Activated CD8-positive, alpha-beta T cell treated with anti-CD3 and anti-CD28 coated beads, Interleukin-2, amount 10 ng/mL, durations not matched to agents 7 days and 5 days (primary cell): ENCODE measurements around the gene PTPN13. TPM values are rescaled to one million over a fixed set of nuclear protein-coding genes. Genes with fewer than 3 reads are reported as not detected.

Experiments
- ATAC-seq: fragments of 150-1000 bp; cut with Tn5 transposase; one replicate; pipeline ENCODE4 v1.10.0; 2021; ENCODE audit warnings: moderate library complexity
- CTCF ChIA-PET: fragments of 350-600 bp; sonication (Branson Sonifier 250); formaldehyde crosslinking; loops from one replicate; lab custom pipeline; 2021; ENCODE audit warnings: antibody characterized with exemption; lab: Charles Lee
- POLR2A ChIA-PET: fragments of 350-600 bp; sonication (Branson Sonifier 250); formaldehyde crosslinking; loops from one replicate; lab custom pipeline; 2021; ENCODE audit warnings: antibody characterized with exemption; lab: Charles Lee
- DNase-seq: peaks from one replicate; pipeline ENCODE4 v3.0.0-alpha.2; 2020
- H3K27ac Mint-ChIP-seq: one replicate; pipeline ENCODE4 v1.8.0; 2021; ENCODE audit warnings: mild to moderate bottlenecking, mixed read lengths
- H3K27me3 Mint-ChIP-seq: one replicate; pipeline ENCODE4 v1.8.0; 2021; ENCODE audit warnings: low read depth, mixed read lengths
- H3K36me3 Mint-ChIP-seq: one replicate; pipeline ENCODE4 v1.8.0; 2021; ENCODE audit warnings: low read depth, mixed read lengths
- H3K4me1 Mint-ChIP-seq: one replicate; pipeline ENCODE4 v1.8.0; 2021; ENCODE audit warnings: low read depth, mixed read lengths
- H3K4me3 Mint-ChIP-seq: one replicate; pipeline ENCODE4 v1.8.0; 2021; ENCODE audit warnings: mild to moderate bottlenecking, mixed read lengths
- H3K9me3 Mint-ChIP-seq: one replicate; pipeline ENCODE4 v1.8.0; 2022; ENCODE audit warnings: mixed read lengths; ENCODE audit not compliant: insufficient read depth
- total RNA-seq, 2 experiments: library from RNA; stranded (reverse); gene quantifications; one replicate each; pipeline ENCODE4 v1.2.3, GENCODE V29; 2021

The PTPN13 gene
- total RNA-seq, 2 experiments from 2014 or later: 0.08 to 0.16 TPM

DNA sequence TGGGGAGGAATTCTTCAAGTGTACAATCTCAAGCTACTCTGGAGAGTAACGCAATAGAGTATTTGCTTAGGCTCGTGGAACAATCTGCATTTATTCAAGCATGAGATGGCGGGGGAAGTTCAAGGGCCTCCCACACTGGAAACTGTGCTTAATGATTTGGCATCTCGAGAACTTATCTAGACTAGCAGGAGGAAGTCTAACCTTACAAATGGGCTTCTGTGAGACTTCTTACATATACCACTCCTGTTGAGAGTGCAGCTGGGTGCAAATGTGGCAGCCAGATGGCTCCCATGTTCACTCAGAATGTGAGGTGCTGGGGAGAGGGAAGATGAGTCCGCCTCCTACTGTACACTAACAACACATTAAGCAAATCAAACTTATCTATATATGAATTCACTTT is 29.3 kb upstream of the PTPN13 start:
- ChIA-PET CTCF (no interaction called here), POLR2A (no interaction called here)
- DNase-seq (no peak), ATAC-seq (no peak)
- Mint-ChIP-seq H3K9me3 (no peaks in the 10 kb centered on the region), H3K4me1 (no peaks in the 10 kb centered on the region), H3K36me3 (no peaks in the 10 kb centered on the region), H3K27me3 (no peaks in the 10 kb centered on the region), H3K27ac (no peak overlapping the region), H3K4me3 (no peak overlapping the region)

GRCh38 chr4:86565651-86566050 is 28.5 kb upstream of the PTPN13 start:
- Mint-ChIP-seq H3K4me1 (no peaks in the 10 kb centered on the region), H3K27ac (no peak overlapping the region), H3K36me3 (no peaks in the 10 kb centered on the region), H3K9me3 (no peaks in the 10 kb centered on the region), H3K27me3 (no peaks in the 10 kb centered on the region), H3K4me3 (no peak overlapping the region)
- ChIA-PET CTCF (no interaction called here), POLR2A (no interaction called here)
- DNase-seq (no peak), ATAC-seq (no peak)

DNA sequence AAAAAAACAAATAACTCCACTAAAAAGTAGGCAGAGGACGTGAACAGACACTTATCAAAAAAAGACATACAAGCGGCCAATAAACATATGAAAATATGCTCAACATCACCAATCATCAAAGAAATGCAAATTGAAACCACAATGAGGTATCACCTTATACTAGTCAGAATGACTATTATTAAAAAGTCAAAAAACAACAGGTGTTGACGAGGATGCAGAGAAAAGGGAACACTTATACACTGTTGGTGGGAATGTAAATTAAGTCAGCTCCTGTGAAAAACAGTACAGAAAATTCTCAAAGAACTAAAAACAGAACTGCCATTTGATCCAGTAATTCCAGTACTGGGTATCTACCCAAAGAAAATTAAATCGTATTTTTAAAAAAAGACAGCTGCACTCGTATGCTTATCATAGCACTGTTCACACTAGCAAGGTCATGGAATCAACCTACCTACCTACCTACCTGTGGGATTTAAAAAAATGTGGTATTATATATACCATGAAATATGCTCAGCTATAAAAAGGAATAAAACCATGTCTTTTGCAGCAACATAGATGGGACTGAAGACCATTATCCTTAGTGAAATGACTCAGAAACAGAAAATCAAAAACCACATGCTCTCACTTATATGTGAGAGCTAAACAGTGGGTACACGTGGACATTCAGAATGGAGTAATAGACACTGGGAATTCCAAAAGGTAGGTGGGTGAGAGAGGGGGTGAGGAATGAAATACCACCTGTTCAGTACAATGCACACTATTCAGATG is 24.8 kb upstream of the PTPN13 start:
- no peaks in the 10 kb centered on the region for H3K4me1 Mint-ChIP-seq
- no peak for ATAC-seq
- no peaks in the 10 kb centered on the region for H3K36me3 Mint-ChIP-seq
- CTCF ChIA-PET: no interaction called here
- POLR2A ChIA-PET: no interaction called here
- H3K27ac Mint-ChIP-seq: no peak overlapping the region
- H3K9me3 Mint-ChIP-seq: no peaks in the 10 kb centered on the region
- no peaks in the 10 kb centered on the region for H3K27me3 Mint-ChIP-seq
- no peak for DNase-seq
- no peak overlapping the region for H3K4me3 Mint-ChIP-seq

- CTCF ChIA-PET: no interaction called here
- Mint-ChIP-seq H3K9me3 (no peaks in the 10 kb centered on the region), H3K27me3 (peaks cover 3% of the 10 kb centered on the region), H3K36me3 (no peaks in the 10 kb centered on the region), H3K27ac (no peak overlapping the region), H3K4me1 (no peaks in the 10 kb centered on the region), H3K4me3 (no peak overlapping the region)
- DNase-seq (no peak), ATAC-seq (no peak)
- POLR2A ChIA-PET: no interaction called here
Observed at GRCh38 chr4:86579941-86580340, 14.2 kb upstream of the PTPN13 start.

DNA sequence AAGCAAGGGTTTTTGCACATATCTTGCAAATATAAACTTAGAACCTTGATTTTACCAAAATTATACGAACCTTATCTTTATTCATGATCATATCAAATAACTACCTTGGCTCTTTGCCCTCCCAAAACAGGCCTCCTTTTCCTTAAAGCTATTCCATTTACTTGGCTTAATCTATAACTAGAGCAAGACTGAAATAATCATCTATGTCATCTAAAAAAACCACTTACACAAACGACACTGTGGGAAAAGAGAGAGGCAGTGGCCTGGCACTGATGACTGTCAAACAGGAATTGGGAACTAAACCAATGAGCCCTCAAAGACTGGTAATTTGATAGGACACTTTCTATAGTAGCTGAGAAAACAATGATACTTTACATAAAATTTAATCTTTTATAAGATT is 11.7 kb upstream of the PTPN13 start:
- no peaks in the 10 kb centered on the region for H3K4me1 Mint-ChIP-seq
- no peak for DNase-seq

GRCh38 chr4:86586160-86586572 is 7.9 kb upstream of the PTPN13 start:
- Mint-ChIP-seq H3K36me3 (no peaks in the 10 kb centered on the region), H3K4me1 (no peaks in the 10 kb centered on the region), H3K27ac (no peak overlapping the region), H3K4me3 (no peak overlapping the region), H3K9me3 (no peaks in the 10 kb centered on the region), H3K27me3 (peaks cover 8% of the 10 kb centered on the region)
- DNase-seq: no peak
- ChIA-PET POLR2A (no interaction called here), CTCF (no interaction called here)
- no peak for ATAC-seq

More for the DNA sequence above, 11.7 kb upstream of the PTPN13 start:
- no peaks in the 10 kb centered on the region for H3K9me3 Mint-ChIP-seq
- POLR2A ChIA-PET: no interaction called here
- no peak for ATAC-seq
- H3K27me3 Mint-ChIP-seq: peaks cover 6% of the 10 kb centered on the region
- H3K27ac Mint-ChIP-seq: no peak overlapping the region
- H3K4me3 Mint-ChIP-seq: no peak overlapping the region
- CTCF ChIA-PET: no interaction called here
- no peaks in the 10 kb centered on the region for H3K36me3 Mint-ChIP-seq

GRCh38 chr4:86586626-86587380 is 7.3 kb upstream of the PTPN13 start:
- no peaks in the 10 kb centered on the region for H3K4me1 Mint-ChIP-seq
- no peak overlapping the region for H3K27ac Mint-ChIP-seq
- CTCF ChIA-PET: no interaction called here
- DNase-seq: no peak
- no peak for ATAC-seq
- no peaks in the 10 kb centered on the region for H3K9me3 Mint-ChIP-seq
- POLR2A ChIA-PET: interaction anchor here (0.6 kb wide), 1 partner anchor 99 kb away, joined by 3 read pairs; no protein-coding TSS in a partner anchor
- H3K27me3 Mint-ChIP-seq: peaks cover 8% of the 10 kb centered on the region
- H3K36me3 Mint-ChIP-seq: no peaks in the 10 kb centered on the region
- H3K4me3 Mint-ChIP-seq: no peak overlapping the region

- DNase-seq: no peak
- POLR2A ChIA-PET: interaction anchor here (0.6 kb wide), 1 partner anchor 100 kb away, joined by 3 read pairs; no protein-coding TSS in a partner anchor
- no peaks in the 10 kb centered on the region for H3K4me1 Mint-ChIP-seq
Observed at GRCh38 chr4:86587381-86588140, 6.6 kb upstream of the PTPN13 start.

DNA sequence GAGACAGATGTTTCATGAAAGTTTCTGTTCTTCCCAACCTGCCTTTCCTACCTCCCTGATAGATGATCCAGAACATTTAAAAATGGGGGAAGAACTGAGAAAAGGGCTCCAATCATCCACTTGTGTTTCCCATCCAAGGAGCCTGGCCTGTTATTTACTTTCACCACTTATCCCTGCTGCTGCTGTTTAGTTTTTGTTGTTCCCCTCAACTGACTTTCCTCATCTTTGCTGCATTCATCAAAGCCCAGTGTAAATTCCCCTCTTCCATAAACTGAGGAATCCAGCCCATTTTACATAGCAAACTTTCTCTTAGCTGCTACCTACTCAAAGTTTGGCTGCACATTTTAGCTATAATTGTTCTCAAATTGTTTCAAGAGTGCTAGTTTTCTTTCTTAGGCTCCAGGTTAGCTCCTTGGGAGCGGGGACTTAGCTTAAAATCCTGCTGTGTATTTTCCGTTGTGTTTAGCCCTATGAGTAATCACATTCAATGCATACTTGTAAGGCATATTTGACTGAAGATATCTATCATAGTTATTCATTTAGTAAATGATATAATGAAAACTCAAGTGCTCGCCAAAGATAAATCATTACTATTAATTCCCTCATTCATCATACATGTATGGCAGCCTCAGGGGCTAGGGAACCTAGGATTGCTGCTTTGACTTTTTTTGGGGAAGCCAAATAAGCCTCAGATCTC is 1.4 kb upstream of the PTPN13 start:
- H3K36me3 Mint-ChIP-seq: no peaks in the 10 kb centered on the region
- ATAC-seq: no peak
- ChIA-PET POLR2A (no interaction called here), CTCF (no interaction called here)
- peaks cover 38% of the 10 kb centered on the region for H3K27me3 Mint-ChIP-seq
- no peaks in the 10 kb centered on the region for H3K9me3 Mint-ChIP-seq
- DNase-seq: no peak
- H3K4me3 Mint-ChIP-seq: no peak overlapping the region
- H3K27ac Mint-ChIP-seq: no peak overlapping the region
- H3K4me1 Mint-ChIP-seq: peaks cover 15% of the 10 kb centered on the region

More at GRCh38 chr4:86587381-86588140, 6.6 kb upstream of the PTPN13 start:
- CTCF ChIA-PET: no interaction called here
- no peaks in the 10 kb centered on the region for H3K36me3 Mint-ChIP-seq
- no peak overlapping the region for H3K27ac Mint-ChIP-seq
- peaks cover 14% of the 10 kb centered on the region for H3K27me3 Mint-ChIP-seq
- no peak overlapping the region for H3K4me3 Mint-ChIP-seq
- ATAC-seq: no peak
- H3K9me3 Mint-ChIP-seq: no peaks in the 10 kb centered on the region

DNA sequence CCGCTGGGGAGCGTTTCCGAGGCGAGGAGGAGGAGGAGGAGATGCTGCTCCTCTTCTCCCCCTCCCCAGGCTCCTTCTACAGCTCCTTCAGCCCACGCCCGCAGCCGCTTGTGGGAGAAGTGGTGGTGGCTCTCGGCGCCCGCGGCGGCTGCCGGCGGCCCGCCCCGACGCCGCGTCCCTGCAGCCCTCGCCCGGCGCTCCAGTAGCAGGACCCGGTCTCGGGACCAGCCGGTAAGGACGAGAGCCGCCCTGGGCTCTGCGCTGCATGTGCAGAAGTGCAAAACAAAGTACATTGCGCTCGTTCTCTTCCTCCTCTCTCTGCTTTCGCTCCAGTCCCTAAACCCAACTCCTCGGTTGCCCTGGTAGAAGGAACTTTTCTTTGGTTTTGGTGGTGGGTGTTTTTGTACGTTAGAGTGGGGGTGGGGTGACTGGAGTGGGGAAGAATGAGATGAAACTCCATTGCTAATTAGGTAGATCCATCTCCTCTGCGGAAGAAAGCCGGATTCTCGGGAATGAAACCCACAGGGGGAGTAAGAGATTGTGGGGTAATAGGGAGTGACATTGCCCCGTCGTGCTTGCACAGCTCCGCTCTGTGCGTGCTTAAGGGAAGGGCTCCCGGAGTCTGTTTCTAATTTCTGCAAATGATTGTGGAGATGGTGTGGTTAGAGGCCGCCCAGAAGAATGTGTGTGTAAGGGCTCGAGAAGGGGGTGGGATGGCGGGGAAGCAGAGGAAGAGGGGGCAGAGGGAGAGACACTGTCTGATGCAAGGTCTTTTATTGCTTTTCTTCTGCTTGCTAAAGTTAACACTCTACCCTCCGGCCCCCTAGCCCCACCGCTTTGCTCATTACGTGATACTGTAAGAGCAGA is 677 bp downstream of the PTPN13 start:
- Mint-ChIP-seq H3K27me3 (peaks cover 38% of the 10 kb centered on the region), H3K4me1 (peaks cover 15% of the 10 kb centered on the region), H3K9me3 (no peaks in the 10 kb centered on the region), H3K36me3 (no peaks in the 10 kb centered on the region), H3K27ac (no peak overlapping the region), H3K4me3 (peak overlapping the region; percentile 58)
- ChIA-PET CTCF (interaction anchor here (1.4 to 1.8 kb wide), 3 partner anchors 9 to 98 kb away, joined by 3 to 6 read pairs (median 3); no protein-coding TSS in a partner anchor), POLR2A (no interaction called here)
- DNase-seq (no peak), ATAC-seq (peak; percentile 68)
